Body of pancreas (tissue), 4 donors: Measurements from ENCODE around the gene WBP11.

Source experiments
- POLR2A ChIP-seq, 3 donors: fragments of 450-650 bp; IDR thresholded peaks; one replicate each; pipeline ENCODE4 v1.6.1; 2016; ENCODE audit warnings: antibody characterized with exemption in 3 of 3, mild to moderate bottlenecking in 2 of 3
- TF ChIP-seq, protein P1 (sequence below), 7 experiments: fragments of 450-650 bp in 4 of 7; fragments of 200-600 bp in 3 of 7; sonication (generic) in 3 of 7; IDR thresholded peaks; one replicate each; pipeline ENCODE4 v1.5.1; 2016 to 2019; ENCODE audit warnings: antibody characterized with exemption in 7 of 7

DNA sequence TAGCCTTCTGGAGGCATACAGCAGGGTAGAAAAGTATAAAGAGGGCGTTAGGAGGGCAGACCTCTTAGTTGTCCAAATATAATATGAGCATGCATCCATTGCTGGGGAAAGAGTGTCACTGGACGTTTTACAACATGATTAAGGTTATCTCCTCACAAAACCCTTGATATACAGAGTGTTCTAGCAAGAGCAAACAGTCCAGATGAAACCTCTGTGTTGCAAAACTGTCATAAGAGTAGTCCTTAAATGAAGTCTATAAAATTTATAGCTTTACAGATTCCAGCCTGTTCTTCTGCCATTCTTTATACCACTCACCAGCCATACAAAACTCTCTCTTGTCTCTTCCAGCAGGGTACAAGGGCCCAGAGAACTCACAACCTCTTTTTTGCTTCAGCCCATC is 21.7 kb downstream of the WBP11 start:
- TF ChIP-seq, protein P1, sequence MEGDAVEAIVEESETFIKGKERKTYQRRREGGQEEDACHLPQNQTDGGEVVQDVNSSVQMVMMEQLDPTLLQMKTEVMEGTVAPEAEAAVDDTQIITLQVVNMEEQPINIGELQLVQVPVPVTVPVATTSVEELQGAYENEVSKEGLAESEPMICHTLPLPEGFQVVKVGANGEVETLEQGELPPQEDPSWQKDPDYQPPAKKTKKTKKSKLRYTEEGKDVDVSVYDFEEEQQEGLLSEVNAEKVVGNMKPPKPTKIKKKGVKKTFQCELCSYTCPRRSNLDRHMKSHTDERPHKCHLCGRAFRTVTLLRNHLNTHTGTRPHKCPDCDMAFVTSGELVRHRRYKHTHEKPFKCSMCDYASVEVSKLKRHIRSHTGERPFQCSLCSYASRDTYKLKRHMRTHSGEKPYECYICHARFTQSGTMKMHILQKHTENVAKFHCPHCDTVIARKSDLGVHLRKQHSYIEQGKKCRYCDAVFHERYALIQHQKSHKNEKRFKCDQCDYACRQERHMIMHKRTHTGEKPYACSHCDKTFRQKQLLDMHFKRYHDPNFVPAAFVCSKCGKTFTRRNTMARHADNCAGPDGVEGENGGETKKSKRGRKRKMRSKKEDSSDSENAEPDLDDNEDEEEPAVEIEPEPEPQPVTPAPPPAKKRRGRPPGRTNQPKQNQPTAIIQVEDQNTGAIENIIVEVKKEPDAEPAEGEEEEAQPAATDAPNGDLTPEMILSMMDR (IDR thresholded peaks at IDR 0.05) = no peak
- no peak for TF ChIP-seq POLR2A (IDR thresholded peaks at IDR 0.05)
